GM23338 (cell line): ENCODE results near the gene MAP4K4. TPM values are rescaled to one million over a fixed set of nuclear protein-coding genes. Genes with fewer than 3 reads are reported as not detected.

Experiments
- ATAC-seq: fragments of 200-7000 bp; cut with Tn5 transposase; 3 replicates; pipeline ENCODE4 v1.9.1; 2020
- DNase-seq: peaks from one replicate; pipeline ENCODE4 v3.0.0-alpha.2; 2015; ENCODE audit warnings: low spot score
- H2AFZ ChIP-seq: fragments of 200-600 bp; sonication (generic); 2 replicates; pipeline ENCODE4 v1.8.0; 2016; ENCODE audit warnings: antibody characterized with exemption, mild to moderate bottlenecking, moderate library complexity
- H3F3A ChIP-seq: fragments of 200-600 bp; sonication (generic); replicated peaks from 2 replicates; pipeline ENCODE4 v1.8.0; 2017; ENCODE audit warnings: antibody characterized with exemption, mixed run types, low read depth
- H3K27ac ChIP-seq: fragments of 200-600 bp; sonication (generic); 2 replicates; pipeline ENCODE4 v1.6.1; 2016; ENCODE audit warnings: low read depth
- H3K27me3 ChIP-seq: fragments of 200-600 bp; sonication (generic); 2 replicates; pipeline ENCODE4 v1.8.0; 2016; ENCODE audit warnings: mild to moderate bottlenecking, mixed run types, moderate library complexity; ENCODE audit not compliant: insufficient read depth
- H3K36me3 ChIP-seq: fragments of 200-600 bp; sonication (generic); 2 replicates; pipeline ENCODE4 v1.8.0; 2016; ENCODE audit warnings: mild to moderate bottlenecking; ENCODE audit not compliant: insufficient read depth
- H3K4me1 ChIP-seq: fragments of 200-600 bp; sonication (generic); 2 replicates; pipeline ENCODE4 v1.8.0; 2016; ENCODE audit warnings: mild to moderate bottlenecking, moderate library complexity; ENCODE audit not compliant: insufficient read depth
- H3K4me2 ChIP-seq: fragments of 200-600 bp; sonication (generic); 2 replicates; pipeline ENCODE4 v1.7.1; 2017; ENCODE audit warnings: mixed run types
- H3K4me3 ChIP-seq: fragments of 200-600 bp; sonication (generic); 2 replicates; pipeline ENCODE4 v1.6.1; 2016; ENCODE audit warnings: mixed run types
- H3K79me2 ChIP-seq: fragments of 200-600 bp; sonication (generic); replicated peaks from 2 replicates; pipeline ENCODE4 v1.8.0; 2017; ENCODE audit warnings: mild to moderate bottlenecking; ENCODE audit not compliant: insufficient read depth
- H3K9me2 ChIP-seq: fragments of 200-600 bp; sonication (generic); 2 replicates; pipeline ENCODE4 v1.8.0; 2017; ENCODE audit not compliant: insufficient read depth
- H4K20me1 ChIP-seq: fragments of 200-600 bp; sonication (generic); replicated peaks from 2 replicates; pipeline ENCODE4 v1.8.0; 2017; ENCODE audit warnings: mild to moderate bottlenecking; ENCODE audit not compliant: insufficient read depth
- H3K27ac Mint-ChIP-seq: 2 replicates; pipeline ENCODE4 v1.8.0; 2020; ENCODE audit warnings: inconsistent platforms, mild to moderate bottlenecking, moderate library complexity, mixed read lengths
- H3K27me3 Mint-ChIP-seq: 3 replicates; pipeline ENCODE4 v1.8.0; 2022; ENCODE audit warnings: low read depth, mild to moderate bottlenecking, moderate library complexity, mixed read lengths, inconsistent platforms; ENCODE audit not compliant: insufficient read depth, poor library complexity
- H3K36me3 Mint-ChIP-seq: 3 replicates; pipeline ENCODE4 v1.8.0; 2021; ENCODE audit warnings: low read depth, mild to moderate bottlenecking, inconsistent platforms, moderate library complexity, mixed read lengths
- H3K4me1 Mint-ChIP-seq: 3 replicates; pipeline ENCODE4 v1.8.0; 2020; ENCODE audit warnings: mild to moderate bottlenecking, inconsistent platforms, mixed read lengths
- H3K4me3 Mint-ChIP-seq: 3 replicates; pipeline ENCODE4 v1.8.0; 2021; ENCODE audit warnings: moderate library complexity, mild to moderate bottlenecking, inconsistent platforms, mixed read lengths
- H3K9me3 Mint-ChIP-seq: 3 replicates; pipeline ENCODE4 v1.8.0; 2020; ENCODE audit warnings: moderate library complexity, mild to moderate bottlenecking, inconsistent platforms, mixed read lengths
- CREB1 ChIP-seq: fragments of 250-450 bp; sonication (Bioruptor Pico); IDR thresholded peaks from 2 replicates; pipeline ENCODE4 v1.5.0; 2020; ENCODE audit warnings: low read depth, mild to moderate bottlenecking, moderate library complexity
- CTCF ChIP-seq, 2 experiments: fragments of 200-600 bp in 1 of 2; sonication (generic) in 1 of 2; conservative IDR thresholded peaks; 2 replicates each; pipeline versions ENCODE4 v1.5.1 to v1.6.1; 2016 to 2017; ENCODE audit warnings: antibody characterized with exemption in 2 of 2, low read depth in 2 of 2, mild to moderate bottlenecking in 2 of 2, moderate library complexity in 1 of 2
- ETS1 ChIP-seq: IDR thresholded peaks from 2 replicates; pipeline ENCODE4 v1.6.1; 2016; ENCODE audit warnings: antibody characterized with exemption
- EZH2 ChIP-seq: fragments of 200-600 bp; sonication (generic); IDR thresholded peaks from one replicate; pipeline ENCODE4 v1.8.0; 2017; ENCODE audit warnings: antibody characterized with exemption, mild to moderate bottlenecking, low read depth; ENCODE audit not compliant: unreplicated experiment
- EZH2phosphoT487 ChIP-seq: fragments of 200-600 bp; sonication (generic); IDR thresholded peaks from one replicate; pipeline ENCODE4 v1.8.1; 2018; ENCODE audit warnings: antibody characterized with exemption; ENCODE audit not compliant: unreplicated experiment
- JUNB ChIP-seq: IDR thresholded peaks from one replicate; pipeline ENCODE4 v1.6.1; 2016; ENCODE audit warnings: antibody characterized with exemption; ENCODE audit not compliant: unreplicated experiment
- NANOG ChIP-seq: IDR thresholded peaks from 2 replicates; pipeline ENCODE4 v1.6.1; 2016; ENCODE audit warnings: antibody characterized with exemption, borderline replicate concordance
- POLR2AphosphoS5 ChIP-seq: IDR thresholded peaks from 2 replicates; pipeline ENCODE4 v1.6.1; 2016; ENCODE audit warnings: antibody characterized with exemption, low read depth
- REST ChIP-seq: IDR thresholded peaks from one replicate; pipeline ENCODE4 v1.6.1; 2018; ENCODE audit warnings: antibody characterized with exemption; ENCODE audit not compliant: unreplicated experiment
- STAT1 ChIP-seq: IDR thresholded peaks from one replicate; pipeline ENCODE4 v1.6.1; 2016; ENCODE audit warnings: antibody characterized with exemption; ENCODE audit not compliant: unreplicated experiment
- ZNF114 ChIP-seq: fragments of 250-450 bp; sonication (Bioruptor Pico); IDR thresholded peaks from 2 replicates; pipeline ENCODE4 v1.5.0; 2020; ENCODE audit warnings: mild to moderate bottlenecking, moderate library complexity
- ZNF331 ChIP-seq: fragments of 250-450 bp; sonication (Bioruptor Pico); IDR thresholded peaks from 2 replicates; pipeline ENCODE4 v1.5.0; 2020; ENCODE audit warnings: low read depth, mild to moderate bottlenecking, moderate library complexity
- polyA plus RNA-seq: library from polyadenylated mRNA; unstranded; fragments of >200 nt; fragmentation: Nextera tagmentation; extraction: Ambion mirVana; gene quantifications from 2 replicates; pipeline ENCODE4 v1.2.1, GENCODE V29; 2016
- total RNA-seq: library from RNA; depleted of rRNA; stranded (reverse); fragments of >200 nt; shearing (Covaris generic); gene quantifications from 2 replicates; pipeline ENCODE4 v1.2.3, GENCODE V29; 2014
- TF ChIP-seq, protein P1 (sequence below): fragments of 250-450 bp; sonication (Bioruptor Pico); IDR thresholded peaks from 2 replicates; pipeline ENCODE4 v1.5.0; 2020; ENCODE audit warnings: mild to moderate bottlenecking, moderate library complexity

MAP4K4 gene
- total and polyA plus RNA-seq, 2 experiments from 2014 or later = 34.6 to 99.2 TPM

DNA sequence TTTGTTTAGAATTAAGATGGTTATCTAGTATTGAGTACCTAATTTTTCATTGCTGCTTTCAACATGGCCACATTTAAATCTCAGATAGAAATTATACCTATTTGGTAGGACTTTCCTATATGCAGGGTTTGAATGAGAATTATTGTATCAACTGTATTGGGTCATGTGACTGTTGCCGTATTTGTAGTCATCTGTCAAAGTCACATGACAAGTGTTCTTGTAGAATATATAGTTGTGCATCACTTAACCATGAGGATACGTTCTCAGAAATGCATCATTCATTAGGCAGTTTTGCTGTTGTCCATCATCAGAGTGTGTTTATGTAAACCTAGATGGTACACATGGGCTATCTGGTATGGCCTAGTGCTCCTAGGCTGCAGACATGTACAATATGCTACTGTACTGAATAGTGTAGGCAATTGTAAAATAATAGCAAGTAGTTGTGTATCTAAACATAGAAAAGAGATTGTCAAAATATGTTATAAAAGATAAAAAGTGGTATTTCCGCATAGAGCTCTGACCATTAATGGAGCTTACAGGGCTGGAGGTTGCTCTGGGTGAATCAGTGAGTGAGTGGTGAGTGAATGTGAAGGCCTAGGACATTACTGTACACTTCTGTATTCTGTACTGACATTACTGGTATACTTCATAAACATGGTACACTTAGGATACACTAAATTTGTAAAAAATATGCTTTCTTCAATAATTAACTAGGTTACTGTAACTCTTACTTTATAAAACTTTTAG is 123.7 kb downstream of the MAP4K4 start:
- Histone ChIP-seq H3F3A (no peaks in the 10 kb centered on the region), H3K79me2 (peaks cover 84% of the 10 kb centered on the region), H3K27ac (no peak overlapping the region), H3K4me1 (peaks cover 29% of the 10 kb centered on the region), H3K4me3 (no peak overlapping the region), H3K9me2 (no peaks in the 10 kb centered on the region), H4K20me1 (peaks cover 2% of the 10 kb centered on the region), H3K36me3 (peaks cover 4% of the 10 kb centered on the region; the same call in 1 of the 2 replicates), H3K27me3 (no peaks in the 10 kb centered on the region), H3K4me2 (no peak overlapping the region), H2AFZ (no peak overlapping the region)
- H3K36me3 Mint-ChIP-seq = peaks cover 3% of the 10 kb centered on the region; the same call in 1 of the 3 replicates
- TF ChIP-seq JUNB (no peak), REST (no peak), ETS1 (no peak), STAT1 (no peak), NANOG (no peak), CTCF (conservative IDR thresholded peaks at IDR 0.05; ENCODE audit: low read depth in 2 of 2) (no peak), EZH2 (no peak), CREB1 (CRISPR knock-in tag) (no peak), ZNF331 (no peak), POLR2AphosphoS5 (no peak), EZH2phosphoT487 (no peak), ZNF114 (CRISPR knock-in tag) (no peak)
- TF ChIP-seq, protein P1, sequence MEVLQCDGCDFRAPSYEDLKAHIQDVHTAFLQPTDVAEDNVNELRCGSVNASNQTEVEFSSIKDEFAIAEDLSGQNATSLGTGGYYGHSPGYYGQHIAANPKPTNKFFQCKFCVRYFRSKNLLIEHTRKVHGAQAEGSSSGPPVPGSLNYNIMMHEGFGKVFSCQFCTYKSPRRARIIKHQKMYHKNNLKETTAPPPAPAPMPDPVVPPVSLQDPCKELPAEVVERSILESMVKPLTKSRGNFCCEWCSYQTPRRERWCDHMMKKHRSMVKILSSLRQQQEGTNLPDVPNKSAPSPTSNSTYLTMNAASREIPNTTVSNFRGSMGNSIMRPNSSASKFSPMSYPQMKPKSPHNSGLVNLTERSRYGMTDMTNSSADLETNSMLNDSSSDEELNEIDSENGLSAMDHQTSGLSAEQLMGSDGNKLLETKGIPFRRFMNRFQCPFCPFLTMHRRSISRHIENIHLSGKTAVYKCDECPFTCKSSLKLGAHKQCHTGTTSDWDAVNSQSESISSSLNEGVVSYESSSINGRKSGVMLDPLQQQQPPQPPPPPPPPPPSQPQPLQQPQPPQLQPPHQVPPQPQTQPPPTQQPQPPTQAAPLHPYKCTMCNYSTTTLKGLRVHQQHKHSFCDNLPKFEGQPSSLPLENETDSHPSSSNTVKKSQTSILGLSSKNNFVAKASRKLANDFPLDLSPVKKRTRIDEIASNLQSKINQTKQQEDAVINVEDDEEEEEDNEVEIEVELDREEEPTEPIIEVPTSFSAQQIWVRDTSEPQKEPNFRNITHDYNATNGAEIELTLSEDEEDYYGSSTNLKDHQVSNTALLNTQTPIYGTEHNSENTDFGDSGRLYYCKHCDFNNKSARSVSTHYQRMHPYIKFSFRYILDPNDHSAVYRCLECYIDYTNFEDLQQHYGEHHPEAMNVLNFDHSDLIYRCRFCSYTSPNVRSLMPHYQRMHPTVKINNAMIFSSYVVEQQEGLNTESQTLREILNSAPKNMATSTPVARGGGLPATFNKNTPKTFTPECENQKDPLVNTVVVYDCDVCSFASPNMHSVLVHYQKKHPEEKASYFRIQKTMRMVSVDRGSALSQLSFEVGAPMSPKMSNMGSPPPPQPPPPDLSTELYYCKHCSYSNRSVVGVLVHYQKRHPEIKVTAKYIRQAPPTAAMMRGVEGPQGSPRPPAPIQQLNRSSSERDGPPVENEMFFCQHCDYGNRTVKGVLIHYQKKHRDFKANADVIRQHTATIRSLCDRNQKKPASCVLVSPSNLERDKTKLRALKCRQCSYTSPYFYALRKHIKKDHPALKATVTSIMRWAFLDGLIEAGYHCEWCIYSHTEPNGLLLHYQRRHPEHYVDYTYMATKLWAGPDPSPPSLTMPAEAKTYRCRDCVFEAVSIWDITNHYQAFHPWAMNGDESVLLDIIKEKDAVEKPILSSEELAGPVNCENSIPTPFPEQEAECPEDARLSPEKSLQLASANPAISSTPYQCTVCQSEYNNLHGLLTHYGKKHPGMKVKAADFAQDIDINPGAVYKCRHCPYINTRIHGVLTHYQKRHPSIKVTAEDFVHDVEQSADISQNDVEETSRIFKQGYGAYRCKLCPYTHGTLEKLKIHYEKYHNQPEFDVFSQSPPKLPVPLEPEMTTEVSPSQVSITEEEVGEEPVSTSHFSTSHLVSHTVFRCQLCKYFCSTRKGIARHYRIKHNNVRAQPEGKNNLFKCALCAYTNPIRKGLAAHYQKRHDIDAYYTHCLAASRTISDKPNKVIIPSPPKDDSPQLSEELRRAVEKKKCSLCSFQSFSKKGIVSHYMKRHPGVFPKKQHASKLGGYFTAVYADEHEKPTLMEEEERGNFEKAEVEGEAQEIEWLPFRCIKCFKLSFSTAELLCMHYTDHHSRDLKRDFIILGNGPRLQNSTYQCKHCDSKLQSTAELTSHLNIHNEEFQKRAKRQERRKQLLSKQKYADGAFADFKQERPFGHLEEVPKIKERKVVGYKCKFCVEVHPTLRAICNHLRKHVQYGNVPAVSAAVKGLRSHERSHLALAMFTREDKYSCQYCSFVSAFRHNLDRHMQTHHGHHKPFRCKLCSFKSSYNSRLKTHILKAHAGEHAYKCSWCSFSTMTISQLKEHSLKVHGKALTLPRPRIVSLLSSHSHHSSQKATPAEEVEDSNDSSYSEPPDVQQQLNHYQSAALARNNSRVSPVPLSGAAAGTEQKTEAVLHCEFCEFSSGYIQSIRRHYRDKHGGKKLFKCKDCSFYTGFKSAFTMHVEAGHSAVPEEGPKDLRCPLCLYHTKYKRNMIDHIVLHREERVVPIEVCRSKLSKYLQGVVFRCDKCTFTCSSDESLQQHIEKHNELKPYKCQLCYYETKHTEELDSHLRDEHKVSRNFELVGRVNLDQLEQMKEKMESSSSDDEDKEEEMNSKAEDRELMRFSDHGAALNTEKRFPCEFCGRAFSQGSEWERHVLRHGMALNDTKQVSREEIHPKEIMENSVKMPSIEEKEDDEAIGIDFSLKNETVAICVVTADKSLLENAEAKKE (CRISPR knock-in tag) = no peak
- peaks cover 52% of the 10 kb centered on the region for H3K4me1 Mint-ChIP-seq
- H3K4me3 Mint-ChIP-seq = no peak overlapping the region
- H3K27me3 Mint-ChIP-seq = peaks cover 3% of the 10 kb centered on the region
- no peak overlapping the region for H3K27ac Mint-ChIP-seq
- H3K9me3 Mint-ChIP-seq = no peaks in the 10 kb centered on the region
- no peak for ATAC-seq
- DNase-seq = no peak
